Measurements from ENCODE around the gene DLG2. TPM values are rescaled to one million over a fixed set of nuclear protein-coding genes. Genes with fewer than 3 reads are reported as not detected.

DLG2 gene
- total RNA-seq, 1 experiment from 2014 or later, result 2.3 TPM

DNA sequence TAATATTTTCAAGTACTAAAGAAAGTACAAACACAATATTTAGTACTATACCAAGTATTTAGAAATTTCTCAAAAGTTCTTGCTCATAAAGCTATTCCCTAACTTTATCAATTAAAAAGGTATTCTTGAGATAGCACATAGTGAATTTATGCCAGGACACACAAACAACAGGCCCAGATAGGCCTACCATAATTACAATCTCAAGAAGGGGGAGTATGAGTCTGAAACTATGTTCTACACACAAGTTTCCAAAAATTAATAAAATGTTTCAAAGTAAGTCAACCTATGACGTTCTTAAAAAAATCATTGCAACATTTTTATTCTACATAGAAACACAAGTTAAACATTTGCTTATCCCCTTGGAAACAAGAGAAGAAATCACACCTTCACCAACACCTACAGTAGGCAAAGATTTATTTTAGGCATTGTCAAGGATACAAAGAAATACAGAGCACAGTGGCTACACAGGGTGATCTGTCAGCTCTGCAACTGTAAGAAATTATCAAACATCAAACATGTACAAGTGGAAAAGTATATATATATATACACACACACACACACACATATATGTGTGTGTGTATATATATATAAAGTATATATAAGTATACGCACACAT lies 1497.1 kb downstream of the DLG2 start:
- DNase-seq (ENCODE audit: low read depth), result no peak

DNA sequence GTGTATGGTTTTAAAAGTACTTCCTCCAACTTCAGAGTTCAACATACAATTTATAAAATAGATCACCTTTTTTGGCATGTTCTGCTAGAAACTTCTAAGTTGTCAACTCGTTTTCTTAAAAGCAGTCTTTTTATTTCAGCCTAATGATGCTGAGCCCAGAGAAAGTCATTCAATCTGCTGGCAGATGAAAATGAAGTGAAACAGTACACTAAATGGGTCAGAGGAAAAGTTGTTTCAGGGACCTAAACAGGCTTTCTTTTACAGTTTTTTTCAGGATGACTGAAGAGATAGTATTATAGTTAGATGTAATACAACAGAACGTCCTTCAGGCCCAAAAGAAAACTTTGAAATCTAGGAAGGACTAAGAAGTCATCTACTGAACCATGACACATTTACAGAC lies 1498.3 kb downstream of the DLG2 start:
- no peak for DNase-seq (ENCODE audit: low read depth)

DNA sequence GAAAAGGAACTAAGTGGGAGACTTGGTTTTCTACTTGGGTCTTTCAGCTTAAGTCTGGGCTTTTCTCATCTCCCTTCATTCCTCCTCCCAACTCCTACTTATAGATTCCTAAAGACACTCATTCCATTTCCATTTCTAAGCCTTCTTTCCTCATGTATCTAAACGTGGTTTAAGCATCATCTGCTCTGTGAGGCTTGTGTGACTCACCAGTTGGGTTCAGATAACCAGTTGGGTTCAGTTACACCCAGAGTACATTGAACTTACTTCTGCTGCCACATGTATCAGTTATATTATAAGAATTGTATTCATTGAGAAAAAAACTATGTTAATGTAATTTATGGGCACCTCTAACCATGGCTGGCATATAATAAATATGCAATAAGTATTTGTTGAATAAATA lies 1509.8 kb downstream of the DLG2 start:
- peak; percentile 1 for DNase-seq (ENCODE audit: low read depth)

GRCh38 chr11:84106541-84106940 lies 1520.6 kb downstream of the DLG2 start:
- DNase-seq (ENCODE audit: low read depth), result no peak

DNA sequence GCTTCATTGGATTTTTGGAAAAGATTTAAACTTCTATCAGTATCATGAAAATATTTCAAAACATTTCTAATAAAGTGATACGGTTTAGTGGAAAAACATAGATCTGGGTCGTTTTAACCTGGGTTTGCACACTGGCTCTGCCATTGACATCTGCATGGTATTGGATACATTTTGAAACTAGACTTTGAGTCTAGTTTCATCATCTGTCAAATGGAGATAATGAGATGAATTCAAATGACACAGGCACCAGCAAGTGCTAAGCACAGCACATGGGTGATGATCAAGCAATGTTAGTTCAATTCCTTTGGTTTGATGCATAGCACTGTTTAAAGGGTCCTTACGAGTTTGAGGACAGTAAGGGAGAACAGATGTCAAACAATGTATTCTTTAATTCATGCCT lies 1522.0 kb downstream of the DLG2 start:
- DNase-seq (ENCODE audit: low read depth), result no peak

GRCh38 chr11:84103096-84103495 lies 1524.0 kb downstream of the DLG2 start:
- DNase-seq (ENCODE audit: low read depth), result no peak

- no peak for DNase-seq (ENCODE audit: low read depth)
These were observed 1530.0 kb downstream of the DLG2 start for GRCh38 chr11:84097186-84097585.

GRCh38 chr11:84091212-84091986 lies 1535.7 kb downstream of the DLG2 start:
- DNase-seq (ENCODE audit: low read depth), result no peak

DNA sequence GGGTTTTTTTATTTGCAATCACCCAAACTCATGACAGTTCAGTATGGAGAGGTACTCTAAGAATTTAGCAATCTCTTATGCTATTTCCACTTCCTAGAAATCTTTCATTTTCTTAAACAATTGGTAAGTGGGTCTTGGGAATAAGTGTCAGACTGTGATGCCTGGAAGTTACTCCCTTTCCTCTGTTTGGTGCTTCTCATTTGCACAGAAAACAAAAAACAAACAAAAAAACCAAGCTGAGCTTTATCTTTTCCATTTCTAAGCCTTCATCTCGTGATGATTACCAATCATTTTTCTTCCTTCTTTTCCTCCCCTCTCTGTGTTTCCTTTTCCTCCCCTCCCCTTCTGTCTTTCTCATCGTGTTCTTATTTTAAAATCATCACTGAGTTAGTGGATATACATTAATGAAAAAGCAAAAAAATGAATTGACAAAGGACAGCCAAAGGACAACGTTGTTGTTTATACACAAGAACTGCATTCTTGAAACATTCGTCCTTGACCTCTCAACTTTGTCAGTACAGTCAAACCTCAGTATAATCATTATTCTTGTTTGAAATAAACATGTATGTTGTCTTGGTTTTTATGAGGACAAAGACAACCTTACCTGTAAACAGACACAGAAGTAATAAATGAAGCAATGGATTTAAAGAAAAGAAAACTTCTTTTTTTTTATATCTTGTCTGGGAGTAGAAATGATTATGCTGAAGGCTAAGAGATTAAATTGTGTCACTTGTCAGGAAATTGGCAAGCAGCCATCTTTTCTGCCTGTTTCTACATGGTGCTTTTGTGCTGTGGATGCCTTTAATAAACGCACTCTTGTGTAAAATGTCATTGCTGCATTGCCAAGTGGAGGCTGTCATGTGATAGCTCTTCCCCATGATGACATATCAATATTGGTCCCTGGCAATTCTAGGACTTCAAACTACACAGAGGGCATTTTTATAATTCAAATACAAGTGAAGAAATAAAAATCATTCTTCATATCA lies 1537.8 kb downstream of the DLG2 start:
- DNase-seq (ENCODE audit: low read depth), result no peak

DNA sequence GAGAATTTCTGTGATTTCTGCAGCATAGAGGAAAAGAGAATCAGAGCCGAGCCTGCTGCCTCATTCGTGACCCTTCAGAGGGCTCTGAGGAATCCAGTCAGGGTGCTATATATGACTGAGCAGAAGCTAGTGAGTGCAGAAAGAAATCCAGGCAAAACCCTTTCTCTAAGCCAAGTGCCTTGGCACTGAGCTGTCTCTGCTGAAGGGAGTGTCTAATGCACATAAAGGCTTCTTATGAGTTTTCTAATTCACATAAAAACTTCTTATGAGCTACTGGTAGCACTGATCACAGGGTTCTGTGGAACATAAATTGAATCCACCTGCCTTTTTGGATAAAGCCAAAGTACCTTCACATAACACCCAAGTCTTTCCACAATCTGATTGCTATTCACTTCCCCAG lies 1555.3 kb downstream of the DLG2 start:
- no peak for DNase-seq (ENCODE audit: low read depth)

- DNase-seq (ENCODE audit: low read depth), result no peak
These were observed 1558.1 kb downstream of the DLG2 start for GRCh38 chr11:84069048-84069447.

- DNase-seq (ENCODE audit: low read depth), result no peak
These were observed 1565.4 kb downstream of the DLG2 start for GRCh38 chr11:84061726-84062125.

- DNase-seq (ENCODE audit: low read depth), result no peak
These were observed 1570.3 kb downstream of the DLG2 start for GRCh38 chr11:84056653-84057376.

GRCh38 chr11:84045146-84045545 lies 1582.0 kb downstream of the DLG2 start:
- no peak for DNase-seq (ENCODE audit: low read depth)

DNA sequence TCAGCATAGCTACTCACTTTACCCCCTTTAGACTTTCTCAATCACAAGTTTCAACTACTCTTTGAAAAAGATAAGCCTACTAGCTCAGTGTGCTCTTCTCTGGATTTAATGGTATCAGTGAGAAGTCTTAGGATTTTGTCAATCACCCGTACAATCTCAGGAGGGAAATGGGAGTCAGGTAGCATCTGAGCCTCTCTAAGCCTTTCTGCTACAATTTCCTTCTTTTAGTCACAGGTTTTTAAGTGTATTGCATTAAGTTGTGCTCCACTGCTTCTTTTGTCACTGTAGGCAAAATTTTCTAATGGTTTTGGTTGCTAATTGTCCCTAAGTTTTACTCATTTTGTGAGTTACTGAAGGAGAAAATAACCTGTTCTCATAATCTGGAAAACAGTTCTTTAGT lies 1582.4 kb downstream of the DLG2 start:
- DNase-seq (ENCODE audit: low read depth), result no peak

- DNase-seq (ENCODE audit: low read depth), result no peak
These were observed 1590.4 kb downstream of the DLG2 start for GRCh38 chr11:84036664-84037194.

GRCh38 chr11:84035645-84036044 lies 1591.5 kb downstream of the DLG2 start:
- DNase-seq (ENCODE audit: low read depth), result no peak

DNA sequence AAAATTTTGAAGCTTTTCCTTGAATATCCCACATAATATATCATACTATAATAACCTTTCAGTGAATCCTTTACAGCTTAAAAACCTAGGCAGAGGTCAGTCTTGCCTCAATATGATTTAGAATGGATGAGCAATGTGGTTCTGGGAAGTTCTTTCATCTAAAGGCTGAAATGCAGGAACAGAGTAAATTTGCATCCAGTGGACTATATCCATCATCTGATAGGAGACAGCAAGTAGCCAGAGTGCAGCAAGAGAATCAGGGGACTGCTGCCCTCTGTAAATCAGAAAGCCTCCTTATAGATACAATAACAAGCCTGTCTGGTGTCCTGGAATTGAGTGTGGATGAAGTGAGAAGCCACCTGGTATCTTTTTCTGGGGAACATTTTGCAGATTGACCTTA lies 1592.7 kb downstream of the DLG2 start:
- DNase-seq (ENCODE audit: low read depth), result no peak

GRCh38 chr11:84024266-84024665 lies 1602.9 kb downstream of the DLG2 start:
- no peak for DNase-seq (ENCODE audit: low read depth)

GRCh38 chr11:84022695-84023094 lies 1604.4 kb downstream of the DLG2 start:
- DNase-seq (ENCODE audit: low read depth), result no peak

- DNase-seq (ENCODE audit: low read depth), result no peak
These were observed 1604.9 kb downstream of the DLG2 start for GRCh38 chr11:84022201-84022600.
